ENCODE measurements around the gene SLC30A5.

The SLC30A5 gene

DNA sequence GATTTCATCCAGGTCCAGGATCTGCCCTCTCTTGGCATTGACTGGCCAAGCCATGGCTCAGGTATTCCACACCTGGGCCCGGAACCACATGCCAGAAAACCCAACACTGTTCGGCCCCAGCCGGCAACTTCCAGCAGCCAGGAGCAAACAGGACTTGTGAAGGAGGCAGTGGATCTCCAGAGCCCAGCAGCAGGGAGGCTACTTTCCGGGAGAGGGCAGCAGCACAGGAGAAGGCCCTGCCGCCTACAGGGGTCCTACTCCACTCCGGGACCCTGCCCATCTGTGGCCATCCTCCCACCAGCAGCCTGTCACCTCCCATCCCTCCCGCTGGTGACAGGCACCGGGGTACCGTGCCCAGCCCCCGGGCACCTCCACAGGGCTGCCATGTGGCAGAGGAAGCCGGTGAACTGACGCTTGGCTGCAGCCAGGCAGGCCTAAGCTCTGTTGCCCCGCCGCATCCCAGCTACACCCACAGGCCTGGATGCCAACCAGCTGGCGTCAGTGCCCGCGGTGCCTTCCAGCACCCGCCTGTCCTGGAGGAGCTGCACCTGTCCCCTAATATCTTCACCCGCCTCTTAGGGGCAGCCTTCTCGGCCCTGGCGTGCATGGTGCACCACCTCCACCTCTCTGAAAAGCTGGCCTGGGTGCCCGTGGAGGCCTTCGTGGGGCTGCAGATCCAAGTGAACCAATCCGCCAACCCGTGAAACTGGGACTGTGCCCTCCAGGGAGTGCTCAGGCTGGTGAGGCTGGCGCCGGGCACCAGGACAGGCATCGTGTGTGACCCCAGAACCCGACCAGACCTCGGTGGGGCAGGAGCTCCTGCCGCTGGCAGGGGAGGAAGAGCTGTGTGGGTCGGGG lies 18.9 kb upstream of the SLC30A5 start:
- no peak overlapping the region for H3K4me2 ChIP-seq (ENCODE audit: low read length)
- H4K8ac ChIP-seq (ENCODE audit: low read depth, low read length): no peak overlapping the region
- no peak overlapping the region for H4K12ac ChIP-seq (ENCODE audit: low read depth, low read length)
- no peak overlapping the region for H2BK120ac ChIP-seq (ENCODE audit: insufficient read depth, low read length, poor library complexity)
- H3K18ac ChIP-seq (ENCODE audit: low read length): no peak overlapping the region
- H2AK5ac ChIP-seq (ENCODE audit: low read length): no peak overlapping the region
- no CpG with 5 or more reads among the region's 32 CpGs for WGBS (ENCODE audit: extremely low coverage, insufficient coverage, insufficient read length)
- H2BK12ac ChIP-seq (ENCODE audit: low read length): no peak overlapping the region
- no peaks in the 10 kb centered on the region for H3K79me2 ChIP-seq (ENCODE audit: control insufficient read depth, insufficient read depth, low read length, poor library complexity)
- H4K91ac ChIP-seq (ENCODE audit: low read depth, low read length): no peak overlapping the region
- DNase-seq: no peak
- no peak overlapping the region for H3K9ac ChIP-seq (ENCODE audit: low read length)
- no peaks in the 10 kb centered on the region for H3K36me3 ChIP-seq (ENCODE audit: control insufficient read depth in 1 of 2, insufficient read depth in 2 of 2, low read length in 2 of 2)
- H3K4me3 ChIP-seq (ENCODE audit: low read depth, low read length): no peak overlapping the region
- H3K9me3 ChIP-seq (ENCODE audit: insufficient read depth, low read depth, low read length): peaks cover 1% of the 10 kb centered on the region
- no peak overlapping the region for H2AFZ ChIP-seq (ENCODE audit: insufficient read depth, low read length, poor library complexity)
- no peak overlapping the region for H3K27ac ChIP-seq (ENCODE audit: low read depth, low read length)
- H3K23ac ChIP-seq (ENCODE audit: low read length): no peak overlapping the region
- H3K14ac ChIP-seq (ENCODE audit: low read length): no peak overlapping the region
- no peaks in the 10 kb centered on the region for H3K27me3 ChIP-seq (ENCODE audit: insufficient read depth, low read length)
- no peaks in the 10 kb centered on the region for H3K79me1 ChIP-seq (ENCODE audit: low read length)
- no peak overlapping the region for H2BK5ac ChIP-seq (ENCODE audit: low read depth, low read length, poor library complexity)
- no peaks in the 10 kb centered on the region for H3K4me1 ChIP-seq (ENCODE audit: control insufficient read depth in 1 of 2, insufficient read depth in 2 of 2, low read length in 2 of 2)
- no peak overlapping the region for H3K4ac ChIP-seq (ENCODE audit: low read depth, low read length)

DNA sequence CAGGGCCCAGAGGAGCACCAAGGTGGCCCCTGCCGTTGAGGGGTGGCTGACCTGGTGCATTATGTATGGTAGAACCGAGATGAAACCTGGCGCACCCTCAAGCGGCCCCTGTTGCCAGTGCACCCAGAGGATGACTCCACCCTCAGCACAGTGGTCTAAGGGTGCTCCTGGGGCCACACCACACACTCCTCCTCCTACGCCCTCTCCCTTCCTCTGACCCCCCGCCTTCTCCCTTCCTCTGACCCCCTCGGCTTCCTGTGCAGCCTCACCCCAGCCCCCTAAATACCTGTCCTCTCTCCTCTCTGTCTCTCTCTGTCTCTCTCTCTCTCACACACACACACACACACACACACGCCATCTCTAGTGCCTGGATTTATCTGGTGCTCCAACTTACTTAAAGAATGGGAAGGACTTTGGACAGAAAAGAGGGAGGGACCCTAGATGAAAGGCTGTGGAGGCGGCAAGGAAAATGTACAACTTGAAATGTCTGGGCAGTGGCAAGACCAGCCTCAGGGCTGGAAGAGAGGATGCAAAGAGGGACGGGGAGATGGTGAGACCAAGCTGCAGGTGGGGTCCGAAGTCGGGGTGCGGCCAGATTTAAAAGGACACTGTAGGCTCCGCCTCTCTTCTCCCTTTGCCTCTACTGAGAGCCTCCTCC lies 18.2 kb upstream of the SLC30A5 start:
- Histone ChIP-seq H3K79me1 (ENCODE audit: low read length) (no peaks in the 10 kb centered on the region), H3K14ac (ENCODE audit: low read length) (no peak overlapping the region), H2BK5ac (ENCODE audit: low read depth, low read length, poor library complexity) (no peak overlapping the region), H3K36me3 (ENCODE audit: control insufficient read depth in 1 of 2, insufficient read depth in 2 of 2, low read length in 2 of 2) (no peaks in the 10 kb centered on the region), H3K9ac (ENCODE audit: low read length) (no peak overlapping the region), H2BK120ac (ENCODE audit: insufficient read depth, low read length, poor library complexity) (no peak overlapping the region), H3K27ac (ENCODE audit: low read depth, low read length) (no peak overlapping the region), H4K8ac (ENCODE audit: low read depth, low read length) (no peak overlapping the region), H3K4me1 (ENCODE audit: control insufficient read depth in 1 of 2, insufficient read depth in 2 of 2, low read length in 2 of 2) (no peaks in the 10 kb centered on the region), H3K4me3 (ENCODE audit: low read depth, low read length) (no peak overlapping the region), H2AFZ (ENCODE audit: insufficient read depth, low read length, poor library complexity) (no peak overlapping the region), H4K91ac (ENCODE audit: low read depth, low read length) (no peak overlapping the region), H2AK5ac (ENCODE audit: low read length) (no peak overlapping the region), H3K23ac (ENCODE audit: low read length) (no peak overlapping the region), H3K4ac (ENCODE audit: low read depth, low read length) (no peak overlapping the region), H4K12ac (ENCODE audit: low read depth, low read length) (no peak overlapping the region), H3K4me2 (ENCODE audit: low read length) (no peak overlapping the region), H3K79me2 (ENCODE audit: control insufficient read depth, insufficient read depth, low read length, poor library complexity) (no peaks in the 10 kb centered on the region), H3K27me3 (ENCODE audit: insufficient read depth, low read length) (no peaks in the 10 kb centered on the region), H3K18ac (ENCODE audit: low read length) (no peak overlapping the region), H2BK12ac (ENCODE audit: low read length) (no peak overlapping the region), H3K9me3 (ENCODE audit: insufficient read depth, low read depth, low read length) (peaks cover 1% of the 10 kb centered on the region)
- no CpG with 5 or more reads among the region's 14 CpGs for WGBS (ENCODE audit: extremely low coverage, insufficient coverage, insufficient read length)
- DNase-seq: no peak

DNA sequence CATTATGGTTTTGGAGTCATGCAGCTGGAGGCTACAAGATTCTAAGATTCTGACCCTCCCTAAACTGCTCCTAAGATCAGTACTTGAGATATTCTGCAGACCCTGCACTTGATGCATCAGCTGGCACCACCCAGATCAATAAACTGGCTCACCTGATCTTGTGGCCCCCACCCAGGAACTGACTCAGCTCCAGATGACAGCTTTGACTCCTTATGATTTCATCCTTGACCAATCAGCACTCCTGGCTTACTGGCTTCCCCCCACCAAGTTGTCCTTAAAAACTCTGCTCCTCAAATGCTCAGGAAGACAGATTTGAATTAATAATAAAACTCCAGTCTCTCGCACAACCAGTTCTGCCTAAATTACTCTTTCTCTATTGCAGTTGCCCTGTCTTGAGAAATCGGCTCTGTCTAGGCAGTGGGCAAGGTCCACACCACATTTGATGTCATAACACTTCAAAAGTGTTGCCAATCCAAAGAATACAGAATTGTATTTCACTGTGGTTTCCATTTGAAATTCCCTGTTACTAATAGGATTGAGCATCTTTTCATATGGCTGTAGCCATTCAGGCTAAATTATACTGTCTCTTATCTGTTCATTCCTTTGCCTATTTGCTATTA lies 14.8 kb upstream of the SLC30A5 start:
- H2AK5ac ChIP-seq (ENCODE audit: low read length): no peak overlapping the region
- no peak overlapping the region for H2BK12ac ChIP-seq (ENCODE audit: low read length)
- H3K4me2 ChIP-seq (ENCODE audit: low read length): no peak overlapping the region
- no peak overlapping the region for H4K8ac ChIP-seq (ENCODE audit: low read depth, low read length)
- peaks cover 1% of the 10 kb centered on the region for H3K9me3 ChIP-seq (ENCODE audit: insufficient read depth, low read depth, low read length)
- H2AFZ ChIP-seq (ENCODE audit: insufficient read depth, low read length, poor library complexity): no peak overlapping the region
- H3K27me3 ChIP-seq (ENCODE audit: insufficient read depth, low read length): no peaks in the 10 kb centered on the region
- no peak overlapping the region for H3K14ac ChIP-seq (ENCODE audit: low read length)
- H2BK5ac ChIP-seq (ENCODE audit: low read depth, low read length, poor library complexity): no peak overlapping the region
- H2BK120ac ChIP-seq (ENCODE audit: insufficient read depth, low read length, poor library complexity): no peak overlapping the region
- DNase-seq: no peak
- H3K79me1 ChIP-seq (ENCODE audit: low read length): no peaks in the 10 kb centered on the region
- no peaks in the 10 kb centered on the region for H3K4me1 ChIP-seq (ENCODE audit: control insufficient read depth in 1 of 2, insufficient read depth in 2 of 2, low read length in 2 of 2)
- H3K79me2 ChIP-seq (ENCODE audit: control insufficient read depth, insufficient read depth, low read length, poor library complexity): no peaks in the 10 kb centered on the region
- H4K91ac ChIP-seq (ENCODE audit: low read depth, low read length): no peak overlapping the region
- WGBS (ENCODE audit: extremely low coverage, insufficient coverage, insufficient read length): no CpG with 5 or more reads among the region's 2 CpGs
- H3K23ac ChIP-seq (ENCODE audit: low read length): no peak overlapping the region
- H3K36me3 ChIP-seq (ENCODE audit: control insufficient read depth in 1 of 2, insufficient read depth in 2 of 2, low read length in 2 of 2): no peaks in the 10 kb centered on the region
- no peak overlapping the region for H3K9ac ChIP-seq (ENCODE audit: low read length)
- H4K12ac ChIP-seq (ENCODE audit: low read depth, low read length): no peak overlapping the region
- no peak overlapping the region for H3K27ac ChIP-seq (ENCODE audit: low read depth, low read length)
- H3K18ac ChIP-seq (ENCODE audit: low read length): no peak overlapping the region
- no peak overlapping the region for H3K4me3 ChIP-seq (ENCODE audit: low read depth, low read length)
- H3K4ac ChIP-seq (ENCODE audit: low read depth, low read length): no peak overlapping the region

DNA sequence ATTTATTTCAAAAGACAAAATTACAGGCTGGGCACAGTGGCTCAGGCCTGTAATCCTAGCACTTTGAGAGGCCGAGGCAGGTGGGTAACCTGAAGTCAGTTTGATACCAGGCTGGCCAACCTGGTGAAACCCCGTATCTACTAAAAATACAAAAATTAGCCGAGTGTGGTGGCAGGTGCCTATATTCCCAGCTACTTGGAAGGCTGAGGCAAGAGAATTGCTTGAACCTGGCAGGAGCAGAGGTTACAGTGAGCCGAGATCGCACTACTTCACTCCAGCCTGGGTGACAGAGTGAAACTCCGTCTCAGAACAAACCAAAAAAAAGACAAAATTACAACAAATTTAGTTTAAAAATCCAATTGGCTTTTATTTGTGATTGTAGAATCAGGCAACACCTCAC lies 14.3 kb upstream of the SLC30A5 start:
- H3K9ac ChIP-seq (ENCODE audit: low read length): no peak overlapping the region
- WGBS (ENCODE audit: extremely low coverage, insufficient coverage, insufficient read length): no CpG with 5 or more reads among the region's 6 CpGs
- H4K91ac ChIP-seq (ENCODE audit: low read depth, low read length): no peak overlapping the region

More for the DNA sequence above, 14.3 kb upstream of the SLC30A5 start:
- no peaks in the 10 kb centered on the region for H3K36me3 ChIP-seq (ENCODE audit: control insufficient read depth in 1 of 2, insufficient read depth in 2 of 2, low read length in 2 of 2)
- no peak overlapping the region for H2BK120ac ChIP-seq (ENCODE audit: insufficient read depth, low read length, poor library complexity)
- H2BK5ac ChIP-seq (ENCODE audit: low read depth, low read length, poor library complexity): no peak overlapping the region
- no peak overlapping the region for H3K27ac ChIP-seq (ENCODE audit: low read depth, low read length)
- no peak overlapping the region for H4K12ac ChIP-seq (ENCODE audit: low read depth, low read length)
- H4K8ac ChIP-seq (ENCODE audit: low read depth, low read length): no peak overlapping the region
- no peak overlapping the region for H2BK12ac ChIP-seq (ENCODE audit: low read length)
- no peaks in the 10 kb centered on the region for H3K79me2 ChIP-seq (ENCODE audit: control insufficient read depth, insufficient read depth, low read length, poor library complexity)
- H2AFZ ChIP-seq (ENCODE audit: insufficient read depth, low read length, poor library complexity): no peak overlapping the region
- H3K4me2 ChIP-seq (ENCODE audit: low read length): no peak overlapping the region
- H3K4me1 ChIP-seq (ENCODE audit: control insufficient read depth in 1 of 2, insufficient read depth in 2 of 2, low read length in 2 of 2): no peaks in the 10 kb centered on the region
- no peaks in the 10 kb centered on the region for H3K27me3 ChIP-seq (ENCODE audit: insufficient read depth, low read length)
- H3K4me3 ChIP-seq (ENCODE audit: low read depth, low read length): no peak overlapping the region
- H3K14ac ChIP-seq (ENCODE audit: low read length): no peak overlapping the region
- H3K79me1 ChIP-seq (ENCODE audit: low read length): no peaks in the 10 kb centered on the region
- no peak overlapping the region for H3K18ac ChIP-seq (ENCODE audit: low read length)
- H3K23ac ChIP-seq (ENCODE audit: low read length): no peak overlapping the region
- no peak overlapping the region for H3K4ac ChIP-seq (ENCODE audit: low read depth, low read length)
- H2AK5ac ChIP-seq (ENCODE audit: low read length): no peak overlapping the region
- DNase-seq: no peak
- no peaks in the 10 kb centered on the region for H3K9me3 ChIP-seq (ENCODE audit: insufficient read depth, low read depth, low read length)
